ENCODE results near the gene HTT. TPM values are rescaled to one million over a fixed set of nuclear protein-coding genes. Genes with fewer than 3 reads are reported as not detected.

The HTT gene
- total RNA-seq, 2 donors from 2014 or later, result 51.0 to 55.5 TPM

DNA sequence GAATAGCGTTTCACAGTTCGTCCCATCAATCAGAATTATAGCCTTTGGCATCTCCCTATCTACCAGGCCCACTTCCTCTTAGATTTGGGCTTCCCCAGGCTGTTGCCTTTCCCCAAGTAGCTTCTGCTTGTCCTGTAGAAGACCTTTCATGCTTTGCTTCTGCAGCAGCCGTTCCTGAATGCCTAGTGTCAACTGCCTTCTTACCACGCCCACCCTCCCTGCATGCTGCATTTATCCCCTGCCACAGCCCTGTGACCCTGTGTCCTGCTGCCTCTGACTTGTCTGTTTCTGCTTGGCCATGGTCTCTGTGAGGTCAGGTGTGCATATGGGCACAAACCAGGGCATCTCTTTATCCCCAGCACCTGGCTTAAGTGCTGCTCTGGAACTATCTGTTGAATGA lies 56.3 kb downstream of the HTT start:
- H3K4me3 ChIP-seq, result no peak overlapping the region
- no peaks in the 10 kb centered on the region for H3K9me3 ChIP-seq
- no peak overlapping the region for H3K27ac ChIP-seq
- TF ChIP-seq CTCF (IDR thresholded peaks at IDR 0.05), result no peak
- intact Hi-C loops (cut with DNase I), result no loop called here
- no peak overlapping the region for H3K9ac ChIP-seq (ENCODE audit: low read depth in 2 of 2, low read length in 2 of 2)
- no peaks in the 10 kb centered on the region for H3K27me3 ChIP-seq
- no peak for DNase-seq
- no peaks in the 10 kb centered on the region for H3K36me3 ChIP-seq
- H3K4me1 ChIP-seq, result no peaks in the 10 kb centered on the region

- Histone ChIP-seq H3K4me3 (no peak overlapping the region), H3K27ac (no peak overlapping the region), H3K27me3 (no peaks in the 10 kb centered on the region), H3K36me3 (no peaks in the 10 kb centered on the region), H3K4me1 (no peaks in the 10 kb centered on the region), H3K9me3 (no peaks in the 10 kb centered on the region), H3K9ac (ENCODE audit: low read depth in 2 of 2, low read length in 2 of 2) (no peak overlapping the region)
- no peak for DNase-seq
- no peak for TF ChIP-seq CTCF (IDR thresholded peaks at IDR 0.05)
- intact Hi-C loops (cut with DNase I), result no loop called here
Observed at GRCh38 chr4:3134201-3134600, 59.7 kb downstream of the HTT start.

GRCh38 chr4:3135155-3136011 lies 60.9 kb downstream of the HTT start:
- Histone ChIP-seq H3K9me3 (no peaks in the 10 kb centered on the region), H3K4me3 (no peak overlapping the region), H3K27me3 (no peaks in the 10 kb centered on the region), H3K4me1 (no peaks in the 10 kb centered on the region), H3K36me3 (peaks cover 1% of the 10 kb centered on the region), H3K27ac (no peak overlapping the region), H3K9ac (ENCODE audit: low read depth in 2 of 2, low read length in 2 of 2) (no peak overlapping the region)
- no peak for TF ChIP-seq CTCF (IDR thresholded peaks at IDR 0.05)
- intact Hi-C loops (cut with DNase I), result no loop called here
- no peak for DNase-seq

DNA sequence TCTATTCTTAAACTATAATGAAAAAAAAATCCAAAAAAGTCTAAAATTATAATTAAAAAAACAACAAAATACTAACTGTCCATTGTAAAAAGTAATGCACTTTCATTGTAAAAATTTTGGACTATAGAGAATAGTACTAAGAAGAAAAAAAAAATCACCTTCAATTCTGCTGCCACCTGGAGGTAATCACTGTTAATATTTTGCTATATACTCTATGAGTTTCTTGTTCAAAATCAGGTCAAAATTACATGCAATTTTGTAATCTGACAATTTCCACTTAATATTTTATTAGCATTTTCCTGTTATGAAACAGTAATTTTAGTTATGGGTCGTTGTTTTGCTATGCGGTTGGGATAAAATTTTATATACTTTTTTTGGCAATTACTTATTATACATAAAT lies 62.0 kb downstream of the HTT start:
- intact Hi-C loops (cut with DNase I), result no loop called here
- no peak overlapping the region for H3K4me3 ChIP-seq
- peaks cover 5% of the 10 kb centered on the region for H3K36me3 ChIP-seq
- H3K27me3 ChIP-seq, result no peaks in the 10 kb centered on the region
- no peaks in the 10 kb centered on the region for H3K4me1 ChIP-seq
- no peak overlapping the region for H3K27ac ChIP-seq
- TF ChIP-seq CTCF (IDR thresholded peaks at IDR 0.05), result no peak
- H3K9ac ChIP-seq (ENCODE audit: low read depth in 2 of 2, low read length in 2 of 2), result no peak overlapping the region
- DNase-seq, result no peak
- H3K9me3 ChIP-seq, result no peaks in the 10 kb centered on the region

DNA sequence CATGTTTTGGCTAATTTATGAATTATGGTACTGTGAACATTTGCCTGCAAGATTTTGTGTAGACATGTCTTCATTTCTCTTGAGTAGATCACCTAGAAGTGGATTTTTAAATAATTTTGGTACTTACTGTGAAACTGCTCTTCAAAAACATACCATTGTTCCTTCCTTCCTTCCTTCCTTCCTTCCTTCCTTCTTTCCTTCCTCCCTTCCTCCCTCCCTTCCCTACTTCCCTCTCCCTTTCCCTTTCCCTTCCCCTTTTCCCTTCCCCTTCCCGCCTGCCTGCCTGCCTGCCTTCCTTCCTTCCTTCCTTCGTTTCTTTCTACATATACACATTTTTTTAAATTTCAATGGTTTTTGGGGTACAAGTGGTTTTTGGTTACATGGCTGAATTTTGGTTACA lies 63.4 kb downstream of the HTT start:
- TF ChIP-seq CTCF (IDR thresholded peaks at IDR 0.05), result no peak
- Histone ChIP-seq H3K4me1 (no peaks in the 10 kb centered on the region), H3K9me3 (no peaks in the 10 kb centered on the region), H3K4me3 (no peak overlapping the region), H3K36me3 (peaks cover 5% of the 10 kb centered on the region), H3K27ac (no peak overlapping the region), H3K27me3 (no peaks in the 10 kb centered on the region), H3K9ac (ENCODE audit: low read depth in 2 of 2, low read length in 2 of 2) (no peak overlapping the region)
- intact Hi-C loops (cut with DNase I), result no loop called here
- no peak for DNase-seq
